HEK293 (cell line): Measurements from ENCODE around the gene ANKRD40.
A peak's percentile ranks its signal among the peaks of the same experiment; 100 is the strongest.

Experiments used
- CTCF ChIA-PET: fragments of 350-600 bp; formaldehyde crosslinking; extraction: SDS; loops from one replicate; lab custom pipeline; 2021; ENCODE audit warnings: antibody characterized with exemption; lab: Yijun Ruan, JAX
- POLR2A ChIA-PET: fragments of 300-600 bp; formaldehyde crosslinking; extraction: SDS; loops from one replicate; lab custom pipeline; 2020; ENCODE audit warnings: antibody characterized with exemption, inconsistent platforms; lab: Yijun Ruan, JAX
- H3K27ac ChIP-seq: fragments of 200-500 bp; sonication (Bioruptor generic); 2 replicates; pipeline ENCODE4 v1.5.1; 2014; ENCODE audit warnings: low read depth, low read length, control low read depth, inconsistent platforms; ENCODE audit errors: extremely low read depth
- H3K36me3 ChIP-seq, 2 experiments: fragments of 200-500 bp in 1 of 2; sonication (Bioruptor generic) in 1 of 2; 1 replicate in 1 of 2; 2 replicates in 1 of 2; pipeline ENCODE4 v1.5.1; 2014 to 2017; ENCODE audit warnings: inconsistent platforms in 2 of 2, low read length in 2 of 2; ENCODE audit not compliant: control insufficient read depth in 2 of 2, insufficient read depth in 1 of 2
- H3K4me1 ChIP-seq: fragments of 200-500 bp; sonication (Bioruptor generic); 2 replicates; pipeline ENCODE4 v1.5.1; 2014; ENCODE audit warnings: mild to moderate bottlenecking, low read length, inconsistent platforms; ENCODE audit not compliant: control insufficient read depth, insufficient read depth
- H3K4me3 ChIP-seq: 2 replicates; pipeline ENCODE4 v1.5.1; 2011; ENCODE audit warnings: low read depth, mild to moderate bottlenecking, control low read depth, low read length, moderate library complexity
- H3K9me3 ChIP-seq: fragments of 200-500 bp; sonication (Bioruptor generic); 2 replicates; pipeline ENCODE4 v1.5.1; 2014; ENCODE audit warnings: low read depth, low read length, inconsistent platforms; ENCODE audit not compliant: control insufficient read depth, insufficient read depth
- KLF10 ChIP-seq: fragments of 450-650 bp; IDR thresholded peaks from 2 replicates; pipeline ENCODE4 v1.5.1; 2018; ENCODE audit warnings: missing biosample characterization, mild to moderate bottlenecking, missing genetic modification characterization
- PRDM1 ChIP-seq: fragments of 450-650 bp; formaldehyde crosslinking; IDR thresholded peaks from 2 replicates; pipeline ENCODE4; 2016; ENCODE audit warnings: missing biosample characterization, missing genetic modification characterization
- TRIM28 ChIP-seq: IDR thresholded peaks from 2 replicates; pipeline ENCODE4 v1.6.1; 2011; ENCODE audit warnings: low read length, control low read depth, borderline replicate concordance
- YY1 ChIP-seq: fragments of 450-650 bp; formaldehyde crosslinking; IDR thresholded peaks from 2 replicates; pipeline ENCODE4 v1.5.1; 2018; ENCODE audit warnings: missing biosample characterization, missing genetic modification characterization
- ZBTB21 ChIP-seq: fragments of 450-650 bp; formaldehyde crosslinking; IDR thresholded peaks from 2 replicates; pipeline ENCODE4 v1.5.1; 2017; ENCODE audit warnings: missing biosample characterization, missing genetic modification characterization
- ZNF211 ChIP-seq: fragments of 450-650 bp; formaldehyde crosslinking; IDR thresholded peaks from 2 replicates; pipeline ENCODE4 v1.5.1; 2016; ENCODE audit warnings: low read depth, missing biosample characterization, missing genetic modification characterization
- ZNF223 ChIP-seq: fragments of 450-650 bp; formaldehyde crosslinking; IDR thresholded peaks from 2 replicates; pipeline ENCODE4 v1.5.1; 2016; ENCODE audit warnings: missing biosample characterization, missing genetic modification characterization
- ZNF514 ChIP-seq: fragments of 450-650 bp; formaldehyde crosslinking; IDR thresholded peaks from 2 replicates; pipeline ENCODE4 v1.5.1; 2016; ENCODE audit warnings: missing biosample characterization, missing genetic modification characterization
- ZNF544 ChIP-seq: fragments of 450-650 bp; formaldehyde crosslinking; IDR thresholded peaks from 2 replicates; pipeline ENCODE4 v1.5.0; 2017; ENCODE audit warnings: missing biosample characterization, missing genetic modification characterization
- ZNF560 ChIP-seq: fragments of 450-650 bp; formaldehyde crosslinking; IDR thresholded peaks from 2 replicates; pipeline ENCODE4 v1.5.1; 2017; ENCODE audit warnings: missing biosample characterization, missing genetic modification characterization, borderline replicate concordance
- ZNF621 ChIP-seq: fragments of 450-650 bp; formaldehyde crosslinking; IDR thresholded peaks from 2 replicates; pipeline ENCODE4 v1.5.1; 2017; ENCODE audit warnings: missing biosample characterization, missing genetic modification characterization
- ZNF701 ChIP-seq: fragments of 450-650 bp; formaldehyde crosslinking; IDR thresholded peaks from 2 replicates; pipeline ENCODE4 v1.5.1; 2016; ENCODE audit warnings: missing biosample characterization, missing genetic modification characterization
- ZNF707 ChIP-seq: fragments of 450-650 bp; formaldehyde crosslinking; IDR thresholded peaks from 2 replicates; pipeline ENCODE4 v1.5.1; 2016; ENCODE audit warnings: missing biosample characterization, missing genetic modification characterization
- ZNF747 ChIP-seq: fragments of 450-650 bp; formaldehyde crosslinking; IDR thresholded peaks from 2 replicates; pipeline ENCODE4 v1.5.1; 2016; ENCODE audit warnings: missing biosample characterization, missing genetic modification characterization
- TF ChIP-seq, protein P1 (sequence below): fragments of 450-650 bp; formaldehyde crosslinking; conservative IDR thresholded peaks from 2 replicates; pipeline ENCODE4 v1.5.1; 2016; ENCODE audit warnings: low read depth, missing biosample characterization, missing genetic modification characterization
- TF ChIP-seq, protein P2 (sequence below): fragments of 450-650 bp; formaldehyde crosslinking; IDR thresholded peaks from 2 replicates; pipeline ENCODE4 v1.5.1; 2017; ENCODE audit warnings: missing biosample characterization, missing genetic modification characterization
- TF ChIP-seq, protein P3 (sequence below): fragments of 450-650 bp; formaldehyde crosslinking; IDR thresholded peaks from 2 replicates; pipeline ENCODE4 v1.5.1; 2017; ENCODE audit warnings: missing biosample characterization, missing genetic modification characterization
- TF ChIP-seq, protein P4 (sequence below): fragments of 450-650 bp; formaldehyde crosslinking; IDR thresholded peaks from 2 replicates; pipeline ENCODE4 v1.5.1; 2016; ENCODE audit warnings: missing biosample characterization, missing genetic modification characterization, borderline replicate concordance
- TF ChIP-seq, protein P5 (sequence below): fragments of 450-650 bp; formaldehyde crosslinking; IDR thresholded peaks from 2 replicates; pipeline ENCODE4 v1.5.0; 2017; ENCODE audit warnings: missing biosample characterization, missing genetic modification characterization, borderline replicate concordance
- TF ChIP-seq, protein P6 (sequence below): IDR thresholded peaks from 2 replicates; pipeline ENCODE4 v1.6.1; 2011; ENCODE audit warnings: mild to moderate bottlenecking, low read depth, low read length, borderline replicate concordance

ANKRD40 gene

DNA sequence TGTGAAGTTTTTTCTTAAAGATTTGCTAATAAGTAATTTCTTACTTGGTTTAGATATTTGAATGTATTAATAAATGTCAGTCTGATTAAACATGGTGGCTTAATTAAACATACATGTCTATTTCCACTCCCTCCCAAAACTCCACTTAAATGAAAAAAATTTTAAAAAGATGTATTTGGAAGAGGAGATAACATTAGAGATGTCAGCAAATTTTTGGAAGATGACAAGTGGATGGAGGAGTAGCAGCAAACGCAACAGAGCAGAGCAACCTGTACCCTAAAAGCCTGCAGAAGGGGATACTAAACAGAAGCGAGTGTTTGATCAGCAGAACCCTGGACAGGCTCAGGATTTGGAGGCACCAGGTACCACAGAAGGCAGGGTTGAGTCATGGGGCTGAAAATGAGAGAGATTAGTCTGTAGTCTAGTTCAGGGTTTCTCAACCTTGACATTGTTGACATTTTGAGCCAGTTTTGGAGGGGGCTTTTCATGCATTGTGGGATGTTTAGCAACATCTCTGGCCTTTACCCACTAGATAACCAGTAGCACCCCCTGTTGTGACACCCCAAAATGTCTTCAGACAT lies 29.5 kb upstream of the ANKRD40 start (continued):
- TF ChIP-seq, protein P1, sequence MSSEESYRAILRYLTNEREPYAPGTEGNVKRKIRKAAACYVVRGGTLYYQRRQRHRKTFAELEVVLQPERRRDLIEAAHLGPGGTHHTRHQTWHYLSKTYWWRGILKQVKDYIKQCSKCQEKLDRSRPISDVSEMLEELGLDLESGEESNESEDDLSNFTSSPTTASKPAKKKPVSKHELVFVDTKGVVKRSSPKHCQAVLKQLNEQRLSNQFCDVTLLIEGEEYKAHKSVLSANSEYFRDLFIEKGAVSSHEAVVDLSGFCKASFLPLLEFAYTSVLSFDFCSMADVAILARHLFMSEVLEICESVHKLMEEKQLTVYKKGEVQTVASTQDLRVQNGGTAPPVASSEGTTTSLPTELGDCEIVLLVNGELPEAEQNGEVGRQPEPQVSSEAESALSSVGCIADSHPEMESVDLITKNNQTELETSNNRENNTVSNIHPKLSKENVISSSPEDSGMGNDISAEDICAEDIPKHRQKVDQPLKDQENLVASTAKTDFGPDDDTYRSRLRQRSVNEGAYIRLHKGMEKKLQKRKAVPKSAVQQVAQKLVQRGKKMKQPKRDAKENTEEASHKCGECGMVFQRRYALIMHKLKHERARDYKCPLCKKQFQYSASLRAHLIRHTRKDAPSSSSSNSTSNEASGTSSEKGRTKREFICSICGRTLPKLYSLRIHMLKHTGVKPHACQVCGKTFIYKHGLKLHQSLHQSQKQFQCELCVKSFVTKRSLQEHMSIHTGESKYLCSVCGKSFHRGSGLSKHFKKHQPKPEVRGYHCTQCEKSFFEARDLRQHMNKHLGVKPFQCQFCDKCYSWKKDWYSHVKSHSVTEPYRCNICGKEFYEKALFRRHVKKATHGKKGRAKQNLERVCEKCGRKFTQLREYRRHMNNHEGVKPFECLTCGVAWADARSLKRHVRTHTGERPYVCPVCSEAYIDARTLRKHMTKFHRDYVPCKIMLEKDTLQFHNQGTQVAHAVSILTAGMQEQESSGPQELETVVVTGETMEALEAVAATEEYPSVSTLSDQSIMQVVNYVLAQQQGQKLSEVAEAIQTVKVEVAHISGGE: no peak
- TF ChIP-seq ZNF514 (no peak), ZNF747 (tag by site-specific recombination) (no peak), ZNF621 (tag by site-specific recombination) (no peak), ZNF560 (tag by site-specific recombination) (no peak)

DNA sequence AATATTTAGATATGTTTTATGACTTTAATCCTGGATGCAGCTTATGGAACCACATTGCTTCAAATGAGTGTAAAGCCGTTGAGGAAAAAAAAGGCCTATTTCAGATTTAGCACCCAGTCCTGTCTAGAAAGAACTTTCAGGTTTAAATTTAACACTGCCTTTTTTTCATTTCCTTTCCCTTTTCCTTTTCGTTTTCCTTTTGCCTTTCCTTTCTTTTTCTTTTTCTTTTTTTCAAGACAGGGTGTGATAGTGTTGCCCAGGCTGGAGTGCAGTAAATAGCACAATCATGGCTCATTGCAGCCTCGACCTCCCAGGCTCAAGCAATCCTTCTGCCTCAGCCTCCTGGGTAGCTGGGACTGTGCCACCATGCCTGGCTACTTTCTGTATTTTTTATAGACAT lies 27.6 kb upstream of the ANKRD40 start:
- Histone ChIP-seq H3K4me1 (peaks cover 23% of the 10 kb centered on the region), H3K27ac (no peak overlapping the region), H3K9me3 (no peaks in the 10 kb centered on the region), H3K4me3 (no peak overlapping the region)
- POLR2A ChIA-PET: no interaction called here
- CTCF ChIA-PET: interaction anchor here (0.6 to 1.2 kb wide), 3 partner anchors 71 to 109 kb away, joined by 3 to 6 read pairs (median 4); no protein-coding TSS in a partner anchor
- TF ChIP-seq, protein P2, sequence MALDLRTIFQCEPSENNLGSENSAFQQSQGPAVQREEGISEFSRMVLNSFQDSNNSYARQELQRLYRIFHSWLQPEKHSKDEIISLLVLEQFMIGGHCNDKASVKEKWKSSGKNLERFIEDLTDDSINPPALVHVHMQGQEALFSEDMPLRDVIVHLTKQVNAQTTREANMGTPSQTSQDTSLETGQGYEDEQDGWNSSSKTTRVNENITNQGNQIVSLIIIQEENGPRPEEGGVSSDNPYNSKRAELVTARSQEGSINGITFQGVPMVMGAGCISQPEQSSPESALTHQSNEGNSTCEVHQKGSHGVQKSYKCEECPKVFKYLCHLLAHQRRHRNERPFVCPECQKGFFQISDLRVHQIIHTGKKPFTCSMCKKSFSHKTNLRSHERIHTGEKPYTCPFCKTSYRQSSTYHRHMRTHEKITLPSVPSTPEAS (tag by site-specific recombination): no peak
- peak; percentile 97 for TF ChIP-seq PRDM1
- TF ChIP-seq, all 188 proteins: peak for 1
- H3K36me3 ChIP-seq: peaks cover 37 to 44% of the 10 kb centered on the region in 2 experiments

DNA sequence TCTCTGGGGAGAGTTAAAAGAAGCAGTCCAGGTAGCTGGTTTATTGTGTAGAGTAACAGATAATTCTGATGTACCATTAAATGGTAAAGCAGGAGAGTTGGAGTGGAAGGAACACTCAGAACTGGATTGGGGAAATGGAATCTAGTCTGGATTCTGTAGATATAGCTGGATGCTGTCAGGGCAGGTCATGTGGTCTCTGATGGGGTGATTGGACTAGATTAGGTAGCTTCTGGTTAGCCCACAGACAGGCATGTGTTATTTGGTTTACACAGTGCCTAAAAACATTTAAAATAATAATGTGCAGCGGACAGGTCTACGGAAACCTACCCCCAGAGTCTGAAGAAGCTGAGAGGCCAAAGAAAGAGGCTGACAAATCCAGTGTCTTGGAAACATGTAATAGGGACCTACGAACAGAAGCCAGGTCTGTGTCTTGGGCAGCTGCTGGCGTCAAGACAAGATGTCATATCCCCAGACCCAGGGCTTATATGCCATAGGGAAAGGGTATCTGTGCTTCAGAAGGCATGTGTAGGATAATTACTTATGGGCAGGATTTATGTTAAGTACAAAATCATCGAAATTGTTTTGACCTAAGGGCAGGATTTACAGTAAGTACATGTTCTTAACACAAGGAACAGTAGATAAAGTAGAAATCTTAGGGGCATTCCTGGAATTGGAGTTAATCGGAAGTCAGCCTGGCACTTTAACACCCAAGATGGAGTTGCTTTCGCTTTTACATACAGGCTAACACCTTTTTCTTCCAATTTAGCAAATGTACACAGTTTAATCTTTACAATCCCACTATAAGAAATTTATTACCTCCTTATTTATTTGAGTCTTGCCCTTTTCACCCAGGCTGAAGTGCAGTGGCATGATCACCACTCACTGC lies 24.1 kb upstream of the ANKRD40 start:
- H3K36me3 ChIP-seq: peaks cover 10 to 14% of the 10 kb centered on the region in 2 experiments
- CTCF ChIA-PET: interaction anchor here (1.1 kb wide), 1 partner anchor 27 kb away, joined by 4 read pairs; no protein-coding TSS in a partner anchor
- POLR2A ChIA-PET: interaction anchor here (0.5 to 1.2 kb wide), 3 partner anchors 13 to 135 kb away, joined by 3 to 4 read pairs (median 4); partner anchors contain the start of genes LUC7L3 and TOB1
- TF ChIP-seq ZBTB21 (tag by site-specific recombination): no peak
- TF ChIP-seq YY1: no peak
- TF ChIP-seq, protein P3, sequence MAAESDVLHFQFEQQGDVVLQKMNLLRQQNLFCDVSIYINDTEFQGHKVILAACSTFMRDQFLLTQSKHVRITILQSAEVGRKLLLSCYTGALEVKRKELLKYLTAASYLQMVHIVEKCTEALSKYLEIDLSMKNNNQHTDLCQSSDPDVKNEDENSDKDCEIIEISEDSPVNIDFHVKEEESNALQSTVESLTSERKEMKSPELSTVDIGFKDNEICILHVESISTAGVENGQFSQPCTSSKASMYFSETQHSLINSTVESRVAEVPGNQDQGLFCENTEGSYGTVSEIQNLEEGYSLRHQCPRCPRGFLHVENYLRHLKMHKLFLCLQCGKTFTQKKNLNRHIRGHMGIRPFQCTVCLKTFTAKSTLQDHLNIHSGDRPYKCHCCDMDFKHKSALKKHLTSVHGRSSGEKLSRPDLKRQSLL (tag by site-specific recombination): no peak
- TF ChIP-seq, protein P4, sequence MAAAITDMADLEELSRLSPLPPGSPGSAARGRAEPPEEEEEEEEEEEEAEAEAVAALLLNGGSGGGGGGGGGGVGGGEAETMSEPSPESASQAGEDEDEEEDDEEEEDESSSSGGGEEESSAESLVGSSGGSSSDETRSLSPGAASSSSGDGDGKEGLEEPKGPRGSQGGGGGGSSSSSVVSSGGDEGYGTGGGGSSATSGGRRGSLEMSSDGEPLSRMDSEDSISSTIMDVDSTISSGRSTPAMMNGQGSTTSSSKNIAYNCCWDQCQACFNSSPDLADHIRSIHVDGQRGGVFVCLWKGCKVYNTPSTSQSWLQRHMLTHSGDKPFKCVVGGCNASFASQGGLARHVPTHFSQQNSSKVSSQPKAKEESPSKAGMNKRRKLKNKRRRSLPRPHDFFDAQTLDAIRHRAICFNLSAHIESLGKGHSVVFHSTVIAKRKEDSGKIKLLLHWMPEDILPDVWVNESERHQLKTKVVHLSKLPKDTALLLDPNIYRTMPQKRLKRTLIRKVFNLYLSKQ (tag by site-specific recombination): no peak
- TF ChIP-seq ZNF707: no peak
- TF ChIP-seq KLF10 (tag by site-specific recombination): no peak
- no peak for TF ChIP-seq ZNF223 (tag by site-specific recombination)
- no peak for TF ChIP-seq ZNF211
- no peak for TF ChIP-seq ZNF544 (tag by site-specific recombination)
- TF ChIP-seq, protein P5, sequence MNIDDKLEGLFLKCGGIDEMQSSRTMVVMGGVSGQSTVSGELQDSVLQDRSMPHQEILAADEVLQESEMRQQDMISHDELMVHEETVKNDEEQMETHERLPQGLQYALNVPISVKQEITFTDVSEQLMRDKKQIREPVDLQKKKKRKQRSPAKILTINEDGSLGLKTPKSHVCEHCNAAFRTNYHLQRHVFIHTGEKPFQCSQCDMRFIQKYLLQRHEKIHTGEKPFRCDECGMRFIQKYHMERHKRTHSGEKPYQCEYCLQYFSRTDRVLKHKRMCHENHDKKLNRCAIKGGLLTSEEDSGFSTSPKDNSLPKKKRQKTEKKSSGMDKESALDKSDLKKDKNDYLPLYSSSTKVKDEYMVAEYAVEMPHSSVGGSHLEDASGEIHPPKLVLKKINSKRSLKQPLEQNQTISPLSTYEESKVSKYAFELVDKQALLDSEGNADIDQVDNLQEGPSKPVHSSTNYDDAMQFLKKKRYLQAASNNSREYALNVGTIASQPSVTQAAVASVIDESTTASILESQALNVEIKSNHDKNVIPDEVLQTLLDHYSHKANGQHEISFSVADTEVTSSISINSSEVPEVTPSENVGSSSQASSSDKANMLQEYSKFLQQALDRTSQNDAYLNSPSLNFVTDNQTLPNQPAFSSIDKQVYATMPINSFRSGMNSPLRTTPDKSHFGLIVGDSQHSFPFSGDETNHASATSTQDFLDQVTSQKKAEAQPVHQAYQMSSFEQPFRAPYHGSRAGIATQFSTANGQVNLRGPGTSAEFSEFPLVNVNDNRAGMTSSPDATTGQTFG (tag by site-specific recombination): no peak
- TF ChIP-seq, protein P6, sequence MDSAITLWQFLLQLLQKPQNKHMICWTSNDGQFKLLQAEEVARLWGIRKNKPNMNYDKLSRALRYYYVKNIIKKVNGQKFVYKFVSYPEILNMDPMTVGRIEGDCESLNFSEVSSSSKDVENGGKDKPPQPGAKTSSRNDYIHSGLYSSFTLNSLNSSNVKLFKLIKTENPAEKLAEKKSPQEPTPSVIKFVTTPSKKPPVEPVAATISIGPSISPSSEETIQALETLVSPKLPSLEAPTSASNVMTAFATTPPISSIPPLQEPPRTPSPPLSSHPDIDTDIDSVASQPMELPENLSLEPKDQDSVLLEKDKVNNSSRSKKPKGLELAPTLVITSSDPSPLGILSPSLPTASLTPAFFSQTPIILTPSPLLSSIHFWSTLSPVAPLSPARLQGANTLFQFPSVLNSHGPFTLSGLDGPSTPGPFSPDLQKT: no peak
- no peak for TF ChIP-seq ZNF701
- no peak for TF ChIP-seq TRIM28

More for the DNA sequence above, 24.1 kb upstream of the ANKRD40 start:
- H3K4me3 ChIP-seq: no peak overlapping the region
- peaks cover 35% of the 10 kb centered on the region for H3K4me1 ChIP-seq
- H3K27ac ChIP-seq: peak overlapping the region; percentile 57
- H3K9me3 ChIP-seq: no peaks in the 10 kb centered on the region
